Cardiac muscle cell (in vitro differentiated cells and primary cell): ENCODE data around the gene PARN. TPM values are rescaled to one million over a fixed set of nuclear protein-coding genes. Genes with fewer than 3 reads are reported as not detected.
"Not testable (repeated sequence)": the region's sequence is repeated elsewhere in the genome, so short reads cannot be mapped to it uniquely, and the experiment has no call there.

Source experiments
- DNase-seq, 2 donors: peaks; one replicate each; pipeline versions ENCODE4 v3.0.0 to v3.0.0-alpha.2; 2010 to 2017; ENCODE audit warnings: low read depth in 1 of 2, low spot score in 1 of 2
- H3K27ac ChIP-seq: fragments of 200-600 bp; sonication (generic); 2 replicates; pipeline ENCODE4 v1.5.1; 2016
- H3K27me3 ChIP-seq: fragments of 200-600 bp; sonication (generic); 2 replicates; pipeline ENCODE4 v1.6.0; 2016; ENCODE audit warnings: control low read depth
- H3K36me3 ChIP-seq: fragments of 200-600 bp; sonication (generic); 2 replicates; pipeline ENCODE4 v1.5.1; 2016; ENCODE audit warnings: control low read depth
- H3K4me1 ChIP-seq: fragments of 200-600 bp; sonication (generic); 2 replicates; pipeline ENCODE4 v1.8.1; 2017; ENCODE audit warnings: low read depth, mild to moderate bottlenecking, mixed run types
- H3K4me3 ChIP-seq: fragments of 200-600 bp; sonication (generic); 2 replicates; pipeline ENCODE4 v1.5.1; 2016; ENCODE audit warnings: mild to moderate bottlenecking
- H3K9me3 ChIP-seq: fragments of 200-600 bp; sonication (generic); 2 replicates; pipeline ENCODE4 v1.5.1; 2017; ENCODE audit warnings: low read depth, mild to moderate bottlenecking, control low read depth
- polyA plus RNA-seq: library from polyadenylated mRNA; unstranded; fragments of >200 nt; fragmentation: Nextera tagmentation; extraction: Ambion mirVana; gene quantifications from 2 replicates; pipeline ENCODE4 v1.2.1, GENCODE V29; 2016
- total RNA-seq: library from RNA; depleted of rRNA; stranded (reverse); fragments of >200 nt; gene quantifications from 2 replicates; pipeline ENCODE4 v1.2.3, GENCODE V29; 2016
- TF ChIP-seq, protein P1 (sequence below): IDR thresholded peaks from 2 replicates; pipeline ENCODE4 v1.5.1; 2012; ENCODE audit warnings: low read depth, mild to moderate bottlenecking, low read length

The PARN gene
- total and polyA plus RNA-seq, 2 experiments from 2014 or later = 22.4 to 36.3 TPM

- TF ChIP-seq, protein P1, sequence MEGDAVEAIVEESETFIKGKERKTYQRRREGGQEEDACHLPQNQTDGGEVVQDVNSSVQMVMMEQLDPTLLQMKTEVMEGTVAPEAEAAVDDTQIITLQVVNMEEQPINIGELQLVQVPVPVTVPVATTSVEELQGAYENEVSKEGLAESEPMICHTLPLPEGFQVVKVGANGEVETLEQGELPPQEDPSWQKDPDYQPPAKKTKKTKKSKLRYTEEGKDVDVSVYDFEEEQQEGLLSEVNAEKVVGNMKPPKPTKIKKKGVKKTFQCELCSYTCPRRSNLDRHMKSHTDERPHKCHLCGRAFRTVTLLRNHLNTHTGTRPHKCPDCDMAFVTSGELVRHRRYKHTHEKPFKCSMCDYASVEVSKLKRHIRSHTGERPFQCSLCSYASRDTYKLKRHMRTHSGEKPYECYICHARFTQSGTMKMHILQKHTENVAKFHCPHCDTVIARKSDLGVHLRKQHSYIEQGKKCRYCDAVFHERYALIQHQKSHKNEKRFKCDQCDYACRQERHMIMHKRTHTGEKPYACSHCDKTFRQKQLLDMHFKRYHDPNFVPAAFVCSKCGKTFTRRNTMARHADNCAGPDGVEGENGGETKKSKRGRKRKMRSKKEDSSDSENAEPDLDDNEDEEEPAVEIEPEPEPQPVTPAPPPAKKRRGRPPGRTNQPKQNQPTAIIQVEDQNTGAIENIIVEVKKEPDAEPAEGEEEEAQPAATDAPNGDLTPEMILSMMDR = no peak
- no peak overlapping the region for H3K4me3 ChIP-seq
- H3K9me3 ChIP-seq = no peaks in the 10 kb centered on the region
- H3K36me3 ChIP-seq = peaks cover 12% of the 10 kb centered on the region
- DNase-seq = no peak
- H3K27me3 ChIP-seq = no peaks in the 10 kb centered on the region
- no peak overlapping the region for H3K27ac ChIP-seq
- peaks cover 6% of the 10 kb centered on the region for H3K4me1 ChIP-seq
Measured at GRCh38 chr16:14553447-14553846, 76.6 kb downstream of the PARN start.

- TF ChIP-seq, protein P1 = no peak
- Histone ChIP-seq H3K27ac (peak overlapping the region; percentile 80), H3K36me3 (peaks cover 12% of the 10 kb centered on the region), H3K9me3 (no peaks in the 10 kb centered on the region), H3K27me3 (no peaks in the 10 kb centered on the region), H3K4me3 (no peak overlapping the region), H3K4me1 (peaks cover 6% of the 10 kb centered on the region)
- DNase-seq = peak in 1 of 2 donors; percentile 22
Measured at GRCh38 chr16:14549789-14550153, 80.3 kb downstream of the PARN start.

DNA sequence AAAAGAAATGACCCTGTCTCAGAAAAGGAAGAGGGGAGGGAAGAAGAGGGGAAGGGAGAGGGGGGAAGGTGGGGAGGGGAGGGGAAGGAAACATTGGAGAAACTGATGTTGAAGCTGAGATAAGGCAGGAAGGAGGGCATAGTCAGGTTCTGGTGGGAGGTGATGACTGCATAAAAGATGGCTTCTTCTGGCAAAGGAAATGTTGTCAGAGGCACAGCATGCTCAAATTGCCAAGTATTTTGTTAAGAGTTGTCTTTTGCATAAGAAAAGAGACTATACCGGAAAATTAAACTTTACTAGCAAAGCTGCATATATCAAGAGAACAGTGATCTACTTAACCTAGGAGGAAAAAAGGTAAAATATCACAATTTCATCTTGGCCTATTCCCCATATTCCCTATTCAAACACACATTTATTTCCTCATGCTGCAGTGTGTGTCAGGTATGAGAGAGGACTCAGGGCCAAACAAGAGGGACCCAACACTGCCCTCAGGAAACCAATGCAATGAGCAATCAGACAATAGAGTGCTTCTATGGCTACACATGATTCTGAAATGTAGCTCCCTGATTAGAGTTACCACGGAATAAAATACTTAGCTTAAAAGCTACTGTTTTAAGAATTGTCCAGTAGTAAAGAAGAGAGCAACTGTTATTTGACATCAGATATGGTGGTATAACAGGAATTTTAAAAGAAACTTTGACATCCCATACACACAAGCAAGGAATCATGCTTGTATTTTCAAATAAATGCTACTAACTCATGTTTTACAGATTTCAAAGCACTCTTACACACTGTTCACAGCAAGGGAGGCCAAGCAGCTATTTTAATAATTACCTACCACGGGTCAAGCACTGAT is 80.9 kb downstream of the PARN start:
- TF ChIP-seq, protein P1 = no peak
- peak overlapping the region; percentile 80 for H3K27ac ChIP-seq

DNA sequence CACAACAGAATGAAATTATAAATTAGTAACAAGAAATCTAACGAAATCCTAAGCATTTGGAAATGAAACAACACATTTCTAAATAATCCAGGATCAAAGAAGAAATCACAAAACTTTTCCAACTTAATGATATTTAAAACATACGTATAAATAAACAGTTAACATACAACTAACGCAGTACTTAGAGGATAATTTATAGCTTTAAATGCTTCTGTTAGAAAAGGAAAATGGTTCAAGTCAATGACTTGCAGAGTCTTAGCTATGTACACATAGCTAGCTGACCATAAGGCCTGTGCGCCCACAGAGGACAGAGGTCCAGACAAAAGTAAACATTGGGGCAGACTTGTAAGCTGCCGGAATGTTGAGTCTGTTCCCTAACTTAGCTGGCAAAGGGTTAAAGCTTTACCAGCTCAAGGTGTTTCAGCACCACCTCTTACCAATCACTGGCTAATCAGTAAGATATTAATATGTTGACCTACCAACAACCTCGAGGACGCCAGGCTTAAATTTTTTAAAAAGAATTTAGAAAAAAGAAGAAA is 84.6 kb downstream of the PARN start:
- Histone ChIP-seq H3K4me1 (peaks cover 6% of the 10 kb centered on the region), H3K9me3 (no peaks in the 10 kb centered on the region), H3K4me3 (no peak overlapping the region), H3K27me3 (no peaks in the 10 kb centered on the region), H3K27ac (no peak overlapping the region), H3K36me3 (no peaks in the 10 kb centered on the region)
- TF ChIP-seq, protein P1 = no peak
- DNase-seq = no peak

More for the DNA sequence above, 80.9 kb downstream of the PARN start:
- Histone ChIP-seq H3K9me3 (no peaks in the 10 kb centered on the region), H3K4me3 (no peak overlapping the region), H3K27me3 (no peaks in the 10 kb centered on the region), H3K36me3 (peaks cover 12% of the 10 kb centered on the region), H3K4me1 (peaks cover 6% of the 10 kb centered on the region)
- no peak for DNase-seq

DNA sequence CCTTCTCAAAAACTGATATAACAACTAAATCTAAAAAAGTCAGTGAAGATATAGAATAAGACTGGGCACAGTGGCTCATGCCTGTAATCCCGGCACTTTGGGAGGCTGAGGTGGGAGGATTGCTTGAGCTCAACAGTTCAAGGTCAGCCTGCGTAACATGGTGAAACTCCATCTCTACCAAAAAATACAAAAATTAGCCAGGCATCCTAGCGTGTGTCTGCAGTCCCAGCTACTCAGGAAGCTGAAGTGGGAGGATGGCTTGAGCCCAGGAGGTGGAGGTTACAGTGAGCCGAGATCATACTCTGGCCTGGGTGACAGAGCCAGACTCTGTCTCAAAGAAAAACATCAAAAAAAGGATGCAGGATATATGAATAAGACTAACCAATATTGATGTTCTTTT is 85.2 kb downstream of the PARN start:
- H3K27ac ChIP-seq, H3K4me3 ChIP-seq, H3K36me3 ChIP-seq, DNase-seq, H3K9me3 ChIP-seq, H3K27me3 ChIP-seq, H3K4me1 ChIP-seq: not testable (repeated sequence)

- H3K4me3 ChIP-seq = no peak overlapping the region
- DNase-seq = no peak
- no peaks in the 10 kb centered on the region for H3K9me3 ChIP-seq
- no peaks in the 10 kb centered on the region for H3K36me3 ChIP-seq
- H3K27ac ChIP-seq = no peak overlapping the region
- no peaks in the 10 kb centered on the region for H3K27me3 ChIP-seq
- TF ChIP-seq, protein P1 = no peak
- no peaks in the 10 kb centered on the region for H3K4me1 ChIP-seq
Measured at GRCh38 chr16:14539631-14540030, 90.4 kb downstream of the PARN start.
